ENCODE results near the gene SCAF11. TPM values are rescaled to one million over a fixed set of nuclear protein-coding genes. Genes with fewer than 3 reads are reported as not detected.

Gene SCAF11
- total and polyA plus RNA-seq, 2 experiments from 2014 or later = 77.0 to 84.8 TPM

DNA sequence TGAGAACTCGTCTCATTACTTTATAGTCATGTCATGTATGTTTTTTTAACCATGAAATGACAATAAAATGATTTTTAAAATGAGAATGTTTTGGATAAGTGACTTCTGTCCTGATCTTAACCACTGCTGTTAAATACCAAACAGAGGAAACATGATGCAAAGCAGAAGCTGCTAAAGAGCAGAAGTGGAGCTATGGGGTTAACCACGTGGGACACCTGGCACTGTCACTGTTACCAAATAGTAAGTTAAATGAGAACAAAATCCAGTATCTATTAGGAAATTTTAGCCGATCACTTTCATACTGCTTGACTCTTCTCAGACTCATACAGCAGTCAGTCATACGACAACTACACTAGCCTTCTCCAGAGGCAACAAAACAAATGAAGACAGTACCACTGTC, 82.4 kb downstream of the SCAF11 start:
- Histone ChIP-seq H3K9me2 (ENCODE audit: insufficient read depth) (no peaks in the 10 kb centered on the region), H3K36me3 (ENCODE audit: insufficient read depth) (no peaks in the 10 kb centered on the region), H3F3A (replicated peaks; ENCODE audit: low read depth) (no peaks in the 10 kb centered on the region), H3K4me3 (no peak overlapping the region), H3K4me1 (ENCODE audit: insufficient read depth) (no peaks in the 10 kb centered on the region), H3K27me3 (ENCODE audit: insufficient read depth) (no peaks in the 10 kb centered on the region), H3K79me2 (replicated peaks; ENCODE audit: insufficient read depth) (no peaks in the 10 kb centered on the region), H3K27ac (ENCODE audit: low read depth) (no peak overlapping the region), H2AFZ (no peak overlapping the region), H3K4me2 (no peak overlapping the region), H4K20me1 (replicated peaks; ENCODE audit: insufficient read depth) (no peaks in the 10 kb centered on the region)
- Mint-ChIP-seq H3K27me3 (ENCODE audit: insufficient read depth, low read depth, poor library complexity) (no peaks in the 10 kb centered on the region), H3K27ac (no peak overlapping the region), H3K4me3 (no peak overlapping the region), H3K4me1 (no peaks in the 10 kb centered on the region), H3K9me3 (no peaks in the 10 kb centered on the region), H3K36me3 (ENCODE audit: low read depth) (peaks cover 9% of the 10 kb centered on the region; the same call in 2 of the 3 replicates)
- ATAC-seq = no peak
- TF ChIP-seq ZNF462 (CRISPR knock-in tag; IDR thresholded peaks at IDR 0.05) (no peak), REST (IDR thresholded peaks at IDR 0.05; ENCODE audit: unreplicated experiment) (no peak), STAT1 (IDR thresholded peaks at IDR 0.05; ENCODE audit: unreplicated experiment) (no peak), ZNF331 (CRISPR knock-in tag; IDR thresholded peaks at IDR 0.05; ENCODE audit: low read depth) (no peak), EZH2phosphoT487 (IDR thresholded peaks at IDR 0.05; ENCODE audit: unreplicated experiment) (no peak), EZH2 (IDR thresholded peaks at IDR 0.05; ENCODE audit: low read depth, unreplicated experiment) (no peak), NANOG (IDR thresholded peaks at IDR 0.05; ENCODE audit: borderline replicate concordance) (no peak), ETS1 (IDR thresholded peaks at IDR 0.05) (no peak), ZNF114 (CRISPR knock-in tag; IDR thresholded peaks at IDR 0.05) (no peak), JUNB (IDR thresholded peaks at IDR 0.05; ENCODE audit: unreplicated experiment) (no peak), POLR2AphosphoS5 (IDR thresholded peaks at IDR 0.05; ENCODE audit: low read depth) (no peak)
- no peak for DNase-seq (ENCODE audit: low spot score)
